ENCODE data around the gene FBXL17.

Gene FBXL17

DNA sequence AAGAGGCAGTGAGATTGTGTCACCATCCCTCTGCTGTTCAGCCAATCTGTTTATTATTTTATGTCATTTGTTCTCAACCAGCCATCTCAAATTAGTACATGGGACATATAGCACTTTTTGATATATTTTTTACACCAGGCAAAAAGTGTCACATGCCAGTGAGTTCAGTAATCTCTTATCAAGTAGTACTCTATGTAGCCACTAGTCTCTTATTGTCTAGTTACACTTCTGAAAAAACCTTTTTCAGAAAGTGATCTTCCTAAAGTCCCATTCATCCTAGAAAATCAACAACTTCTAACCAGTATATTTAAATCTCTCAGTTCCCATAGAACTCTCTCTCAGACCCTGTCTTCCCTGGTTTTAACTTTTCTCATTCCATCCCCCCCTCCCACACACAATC lies 321.6 kb downstream of the FBXL17 start:
- TF ChIP-seq, protein P1, sequence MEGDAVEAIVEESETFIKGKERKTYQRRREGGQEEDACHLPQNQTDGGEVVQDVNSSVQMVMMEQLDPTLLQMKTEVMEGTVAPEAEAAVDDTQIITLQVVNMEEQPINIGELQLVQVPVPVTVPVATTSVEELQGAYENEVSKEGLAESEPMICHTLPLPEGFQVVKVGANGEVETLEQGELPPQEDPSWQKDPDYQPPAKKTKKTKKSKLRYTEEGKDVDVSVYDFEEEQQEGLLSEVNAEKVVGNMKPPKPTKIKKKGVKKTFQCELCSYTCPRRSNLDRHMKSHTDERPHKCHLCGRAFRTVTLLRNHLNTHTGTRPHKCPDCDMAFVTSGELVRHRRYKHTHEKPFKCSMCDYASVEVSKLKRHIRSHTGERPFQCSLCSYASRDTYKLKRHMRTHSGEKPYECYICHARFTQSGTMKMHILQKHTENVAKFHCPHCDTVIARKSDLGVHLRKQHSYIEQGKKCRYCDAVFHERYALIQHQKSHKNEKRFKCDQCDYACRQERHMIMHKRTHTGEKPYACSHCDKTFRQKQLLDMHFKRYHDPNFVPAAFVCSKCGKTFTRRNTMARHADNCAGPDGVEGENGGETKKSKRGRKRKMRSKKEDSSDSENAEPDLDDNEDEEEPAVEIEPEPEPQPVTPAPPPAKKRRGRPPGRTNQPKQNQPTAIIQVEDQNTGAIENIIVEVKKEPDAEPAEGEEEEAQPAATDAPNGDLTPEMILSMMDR (IDR thresholded peaks at IDR 0.05; ENCODE audit: low read depth, low read length), result no peak
- H3K4me3 ChIP-seq (ENCODE audit: low read depth, low read length), result no peak overlapping the region

DNA sequence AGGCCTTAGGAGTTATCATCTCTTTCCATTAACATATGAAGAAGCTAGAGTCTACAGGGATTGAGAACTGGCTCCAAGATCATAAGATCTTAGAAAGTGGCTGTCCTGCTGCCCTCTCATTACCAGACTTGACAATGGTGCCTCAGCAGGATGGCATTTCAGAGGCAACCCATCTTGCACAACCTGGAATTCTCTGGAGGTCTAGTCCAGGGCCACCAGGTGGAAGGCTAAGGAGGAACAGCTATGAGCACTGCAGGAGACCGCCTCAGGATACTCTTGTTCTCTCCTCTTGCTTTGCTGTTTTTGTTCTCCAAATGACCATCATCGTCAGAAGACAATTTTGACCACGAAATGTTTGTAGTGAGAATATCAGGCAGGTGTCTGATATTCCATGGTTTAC lies 322.6 kb downstream of the FBXL17 start:
- TF ChIP-seq, protein P1 (IDR thresholded peaks at IDR 0.05; ENCODE audit: low read depth, low read length), result no peak
- no peak overlapping the region for H3K4me3 ChIP-seq (ENCODE audit: low read depth, low read length)

DNA sequence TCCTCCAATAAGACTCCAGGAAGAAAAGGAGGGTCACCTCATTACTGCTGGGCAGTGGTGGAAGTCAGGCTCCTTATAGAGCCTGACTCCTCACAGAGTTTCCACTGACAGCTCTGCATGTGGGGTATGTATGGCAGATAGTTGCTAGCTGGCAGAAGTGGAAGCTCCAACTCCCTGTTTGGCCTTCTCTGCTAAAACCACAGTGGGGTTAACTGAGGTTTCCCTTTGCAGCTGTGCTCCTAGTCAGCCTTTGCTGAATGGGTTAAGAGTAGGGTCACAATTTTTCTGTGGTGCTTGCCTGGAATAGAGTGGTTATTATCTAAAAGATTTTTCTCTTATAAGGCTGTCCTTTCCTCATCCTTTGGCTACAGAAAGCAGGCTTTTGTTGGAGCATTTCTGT lies 327.5 kb downstream of the FBXL17 start:
- TF ChIP-seq, protein P1 (IDR thresholded peaks at IDR 0.05; ENCODE audit: low read depth, low read length), result no peak
- H3K4me3 ChIP-seq (ENCODE audit: low read depth, low read length), result no peak overlapping the region

DNA sequence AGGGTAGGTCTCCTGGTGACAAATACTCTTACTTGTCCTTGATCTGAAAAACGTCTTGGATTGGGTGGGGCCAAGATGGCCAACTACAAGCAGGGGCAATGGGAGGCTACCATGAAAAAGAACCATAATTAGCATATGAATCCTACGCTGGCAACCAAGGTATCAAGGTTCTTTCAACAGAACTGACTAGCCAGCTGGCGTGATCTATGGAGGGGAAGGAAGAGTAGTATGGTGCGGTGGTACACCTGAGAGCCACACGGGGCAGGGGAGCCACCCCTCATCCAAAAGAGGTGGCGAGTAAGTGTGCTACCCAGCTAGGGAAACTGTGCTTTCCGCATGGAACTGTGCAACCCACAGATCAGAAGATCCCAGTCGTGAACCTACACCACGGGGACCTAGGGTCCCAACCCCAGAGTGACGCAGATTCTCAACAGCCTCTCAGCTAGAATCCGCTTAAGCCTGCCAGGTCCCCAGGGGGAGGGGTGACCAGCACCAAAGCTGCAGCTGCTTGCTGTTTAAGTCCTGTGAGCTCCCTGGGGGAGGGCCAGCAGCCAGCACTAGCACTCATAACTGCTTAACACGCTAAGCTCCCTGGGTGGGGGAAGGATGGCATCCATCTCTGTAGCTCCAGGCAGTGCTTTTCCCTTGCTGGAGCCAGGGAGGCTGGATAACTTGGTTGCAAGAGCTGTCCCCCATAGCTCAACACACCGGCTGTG lies 334.8 kb downstream of the FBXL17 start:
- TF ChIP-seq, protein P1 (IDR thresholded peaks at IDR 0.05; ENCODE audit: low read depth, low read length), result no peak

DNA sequence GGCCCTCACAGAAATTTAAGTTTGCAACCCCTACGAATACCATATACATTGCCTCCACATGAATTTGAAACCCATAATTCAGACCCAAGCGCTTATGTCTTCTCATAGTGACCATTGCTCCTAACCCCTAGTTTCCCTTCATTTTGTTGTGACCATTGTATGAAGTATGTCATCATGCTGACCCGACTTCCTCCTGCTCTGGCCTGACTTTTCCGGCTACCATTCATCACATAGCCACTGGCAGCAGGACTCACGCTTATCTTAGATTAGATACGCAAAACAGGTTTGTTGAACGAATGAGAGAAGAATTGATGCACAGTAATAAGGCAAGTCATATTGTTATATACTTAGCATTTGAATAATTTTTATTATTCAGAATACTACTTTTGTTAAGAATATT lies 345.4 kb downstream of the FBXL17 start:
- TF ChIP-seq, protein P1 (IDR thresholded peaks at IDR 0.05; ENCODE audit: low read depth, low read length), result no peak
- H3K4me3 ChIP-seq (ENCODE audit: low read depth, low read length), result no peak overlapping the region

More for the DNA sequence above, 334.8 kb downstream of the FBXL17 start:
- H3K4me3 ChIP-seq (ENCODE audit: low read depth, low read length), result no peak overlapping the region

DNA sequence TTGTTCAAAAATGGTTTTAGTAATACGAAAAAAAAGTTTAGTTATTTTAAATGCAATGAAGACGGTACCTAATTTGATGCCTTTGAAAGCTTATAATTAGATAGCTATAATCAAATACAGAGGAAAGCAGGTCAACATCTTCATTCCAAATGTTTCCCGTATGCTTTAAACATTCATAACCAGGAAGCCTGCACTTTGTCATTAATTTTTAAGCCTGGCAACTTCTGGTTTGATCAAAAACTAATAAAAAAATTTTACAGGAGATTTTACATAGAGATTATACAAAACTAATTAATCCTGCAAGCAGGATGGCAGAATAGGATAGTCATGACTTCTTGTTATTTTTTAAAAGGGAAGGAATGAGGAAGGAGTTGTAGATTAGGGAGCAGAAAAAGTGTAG lies 353.0 kb downstream of the FBXL17 start:
- no peak overlapping the region for H3K4me3 ChIP-seq (ENCODE audit: low read depth, low read length)
- TF ChIP-seq, protein P1 (IDR thresholded peaks at IDR 0.05; ENCODE audit: low read depth, low read length), result no peak

DNA sequence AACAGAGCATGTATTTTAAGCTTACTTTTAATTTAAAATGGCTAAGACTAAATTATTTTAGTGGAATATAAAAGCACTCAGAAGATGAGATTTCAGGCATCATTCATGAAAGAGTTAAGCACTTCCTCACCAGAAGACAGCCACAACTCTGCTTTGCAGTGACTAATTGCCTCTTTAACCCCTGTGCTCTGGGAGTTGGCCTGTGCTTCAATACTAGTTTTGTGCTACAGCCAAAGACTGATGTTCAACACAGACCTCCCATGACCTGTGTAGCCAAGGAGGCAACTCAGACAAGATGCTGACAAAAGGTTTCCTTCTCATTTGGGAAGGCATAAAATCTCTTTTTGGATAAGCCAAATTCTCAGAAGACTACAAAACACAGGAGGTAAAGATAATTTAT lies 353.5 kb downstream of the FBXL17 start:
- no peak overlapping the region for H3K4me3 ChIP-seq (ENCODE audit: low read depth, low read length)
- TF ChIP-seq, protein P1 (IDR thresholded peaks at IDR 0.05; ENCODE audit: low read depth, low read length), result no peak

Data from WI38 (cell line).